ENCODE measurements around the gene FGF18. TPM values are rescaled to one million over a fixed set of nuclear protein-coding genes. Genes with fewer than 3 reads are reported as not detected.

The FGF18 gene
- total and polyA plus RNA-seq, 10 of the 15 experiments (the other 5 are each of a cell fraction or from before 2014, with no cell fraction given): 0.03 to 0.10 (median 0.06) TPM; not detected in 5

- H3K27ac ChIP-seq (ENCODE audit: control insufficient read depth, insufficient read depth): no peak overlapping the region
- H3K4me2 ChIP-seq (ENCODE audit: control insufficient read depth, insufficient read depth): no peak overlapping the region
- no peaks in the 10 kb centered on the region for H4K20me1 ChIP-seq (ENCODE audit: control insufficient read depth, insufficient read depth)
- no peak overlapping the region for H3K9ac ChIP-seq (ENCODE audit: control insufficient read depth, insufficient read depth, low read length)
- TF ChIP-seq SPI1 (IDR thresholded peaks at IDR 0.05; ENCODE audit: borderline replicate concordance, insufficient read depth, low read depth, low read length) (no peak), POLR2A (IDR thresholded peaks at IDR 0.05; ENCODE audit: low read depth, low read length) (no peak), NR2C1 (IDR thresholded peaks at IDR 0.05) (no peak), MTA3 (IDR thresholded peaks at IDR 0.05; ENCODE audit: borderline replicate concordance, low read length) (no peak), SRF (IDR thresholded peaks at IDR 0.05; ENCODE audit: low read depth in 2 of 2, low read length in 2 of 2) (no peak), NBN (IDR thresholded peaks at IDR 0.05) (no peak), BACH1 (IDR thresholded peaks at IDR 0.05; ENCODE audit: borderline replicate concordance) (no peak), EZH2 (IDR thresholded peaks at IDR 0.05; ENCODE audit: borderline replicate concordance, control insufficient read depth, low read depth, low read length) (no peak), CREB1 (IDR thresholded peaks at IDR 0.05; ENCODE audit: low read depth) (no peak), SREBF1 (IDR thresholded peaks at IDR 0.05; ENCODE audit: low read length) (no peak)
- TF ChIP-seq, protein P1, sequence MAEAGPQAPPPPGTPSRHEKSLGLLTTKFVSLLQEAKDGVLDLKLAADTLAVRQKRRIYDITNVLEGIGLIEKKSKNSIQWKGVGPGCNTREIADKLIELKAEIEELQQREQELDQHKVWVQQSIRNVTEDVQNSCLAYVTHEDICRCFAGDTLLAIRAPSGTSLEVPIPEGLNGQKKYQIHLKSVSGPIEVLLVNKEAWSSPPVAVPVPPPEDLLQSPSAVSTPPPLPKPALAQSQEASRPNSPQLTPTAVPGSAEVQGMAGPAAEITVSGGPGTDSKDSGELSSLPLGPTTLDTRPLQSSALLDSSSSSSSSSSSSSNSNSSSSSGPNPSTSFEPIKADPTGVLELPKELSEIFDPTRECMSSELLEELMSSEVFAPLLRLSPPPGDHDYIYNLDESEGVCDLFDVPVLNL (IDR thresholded peaks at IDR 0.05; ENCODE audit: low read depth, low read length): no peak
- no peaks in the 10 kb centered on the region for H3K36me3 ChIP-seq (ENCODE audit: control insufficient read depth in 2 of 2, insufficient read depth in 2 of 2, low read length in 1 of 2)
- intact Hi-C loops (cut with micrococcal nuclease; ENCODE audit: unreplicated experiment) (no loop called here), in situ Hi-C loops (cut with MboI) (no loop called here)
- FAIRE-seq (no peak), DNase-seq (ENCODE audit: low read depth, low spot score) (no peak), ATAC-seq (no peak)
- POLR2A ChIA-PET: no interaction called here
- CTCF ChIA-PET: no interaction called here
- no peaks in the 10 kb centered on the region for H3K79me2 ChIP-seq (ENCODE audit: control insufficient read depth, insufficient read depth, low read length)
- SMC1A ChIA-PET (ENCODE audit: uncharacterized antibody, unreplicated experiment): interaction anchor here (1.0 kb wide), 1 partner anchor 9 kb away, joined by 3 read pairs; no protein-coding TSS in a partner anchor
- WGBS (ENCODE audit: insufficient coverage, insufficient replicate concordance, low lambda C conversion rate, missing lambda C conversion rate): 60% methylated on average over 10 of the region's 10 CpGs
- H2AFZ ChIP-seq (ENCODE audit: control insufficient read depth, low read depth, low read length): no peak overlapping the region
- RAD21 ChIA-PET (ENCODE audit: unreplicated experiment): no interaction called here
- no peak overlapping the region for H3K4me3 ChIP-seq
- no peaks in the 10 kb centered on the region for H3K9me3 ChIP-seq (replicated peaks; ENCODE audit: control insufficient read depth, insufficient read depth, low read length)
- no peaks in the 10 kb centered on the region for H3K4me1 ChIP-seq (ENCODE audit: control insufficient read depth, insufficient read depth, low read length)
- H3K27me3 ChIP-seq (replicated peaks in 1 of 2; ENCODE audit: control insufficient read depth in 2 of 2, insufficient read depth in 2 of 2, low read length in 1 of 2): no peaks in the 10 kb centered on the region; a peak in 2 of 4 replicates
- no TSS peak for BruUV-seq (replicated peaks)
These were observed 30.0 kb downstream of the FGF18 start for GRCh38 chr5:171449426-171449825.
